Measurements from ENCODE around the gene TARDBP. TPM values are rescaled to one million over a fixed set of nuclear protein-coding genes. Genes with fewer than 3 reads are reported as not detected.

TARDBP gene
- total and polyA plus RNA-seq, 4 donors: 88.7 to 205 (median 122) TPM

DNA sequence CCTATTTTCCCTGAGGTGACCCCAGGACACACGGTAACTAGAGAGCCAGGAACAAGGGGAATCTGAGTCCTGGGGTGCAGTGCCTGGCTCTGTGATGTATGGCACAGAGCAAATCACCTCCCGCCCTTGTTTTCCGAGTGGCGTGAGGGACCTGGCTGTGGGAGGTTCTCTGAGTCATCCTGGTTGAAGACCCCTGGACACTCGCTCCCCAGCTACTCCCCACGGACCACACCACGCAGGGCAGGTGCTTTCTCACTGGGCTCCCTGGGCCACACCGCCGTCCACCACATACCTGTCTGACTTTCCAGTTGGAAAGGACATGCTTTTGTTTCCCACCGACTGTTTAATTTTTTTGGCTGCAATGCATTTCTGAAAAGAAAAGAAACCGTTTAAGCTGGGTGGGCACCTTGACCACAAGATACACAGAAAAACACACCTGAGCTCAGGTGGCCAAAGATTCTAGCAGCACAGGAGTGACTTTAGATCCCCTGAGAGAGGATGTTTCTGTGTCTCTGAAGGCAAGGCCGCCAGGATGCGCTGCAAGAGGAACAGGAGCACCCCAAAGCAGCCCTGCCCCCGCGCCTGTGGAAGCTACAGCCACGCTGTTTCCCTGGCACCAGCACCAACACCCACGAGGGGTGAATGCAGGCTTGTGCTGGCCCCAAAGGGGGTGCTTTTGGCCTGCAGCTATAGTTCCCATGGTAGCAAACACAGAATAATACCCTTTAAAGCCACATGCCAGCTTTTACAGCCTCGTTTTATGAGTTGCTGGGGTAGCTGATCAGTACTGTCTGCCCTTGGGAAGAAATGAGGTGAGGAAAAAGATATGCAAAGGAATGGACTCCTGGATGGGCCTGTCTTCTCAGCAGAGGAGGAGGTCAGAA lies 55.5 kb downstream of the TARDBP start:
- peaks cover 0 to 4% (median under 1%) of the 10 kb centered on the region in 4 donors for H3K9me3 ChIP-seq (ENCODE audit: control insufficient read depth in 4 of 4, insufficient read depth in 3 of 4, low read length in 3 of 4)
- H3K4me3 ChIP-seq: no peak overlapping the region
- DNase-seq: no peak
- no peak overlapping the region for H3K27ac ChIP-seq (ENCODE audit: low read depth in 1 of 2, low read length in 1 of 2)
- no peak for ATAC-seq (ENCODE audit: insufficient read depth, low FRiP score)
- 93 to 94% methylated on average over 18 of the region's 18 CpGs for WGBS, 2 donors
- peaks cover 38 to 60% (median 50%) of the 10 kb centered on the region in 4 donors for H3K36me3 ChIP-seq (ENCODE audit: control insufficient read depth in 4 of 4, insufficient read depth in 4 of 4, low read length in 4 of 4)
- H3K27me3 ChIP-seq (ENCODE audit: control insufficient read depth in 3 of 3, insufficient read depth in 3 of 3, low read length in 2 of 3): no peaks in the 10 kb centered on the region
- H3K9ac ChIP-seq (ENCODE audit: insufficient read depth in 1 of 2, low read length in 2 of 2): no peak overlapping the region
- H3K4me1 ChIP-seq (ENCODE audit: control insufficient read depth in 5 of 5, insufficient read depth in 5 of 5, low read length in 5 of 5): peaks cover 0 to 10% (median 0%) of the 10 kb centered on the region in 5 donors
- TF ChIP-seq, protein P1, sequence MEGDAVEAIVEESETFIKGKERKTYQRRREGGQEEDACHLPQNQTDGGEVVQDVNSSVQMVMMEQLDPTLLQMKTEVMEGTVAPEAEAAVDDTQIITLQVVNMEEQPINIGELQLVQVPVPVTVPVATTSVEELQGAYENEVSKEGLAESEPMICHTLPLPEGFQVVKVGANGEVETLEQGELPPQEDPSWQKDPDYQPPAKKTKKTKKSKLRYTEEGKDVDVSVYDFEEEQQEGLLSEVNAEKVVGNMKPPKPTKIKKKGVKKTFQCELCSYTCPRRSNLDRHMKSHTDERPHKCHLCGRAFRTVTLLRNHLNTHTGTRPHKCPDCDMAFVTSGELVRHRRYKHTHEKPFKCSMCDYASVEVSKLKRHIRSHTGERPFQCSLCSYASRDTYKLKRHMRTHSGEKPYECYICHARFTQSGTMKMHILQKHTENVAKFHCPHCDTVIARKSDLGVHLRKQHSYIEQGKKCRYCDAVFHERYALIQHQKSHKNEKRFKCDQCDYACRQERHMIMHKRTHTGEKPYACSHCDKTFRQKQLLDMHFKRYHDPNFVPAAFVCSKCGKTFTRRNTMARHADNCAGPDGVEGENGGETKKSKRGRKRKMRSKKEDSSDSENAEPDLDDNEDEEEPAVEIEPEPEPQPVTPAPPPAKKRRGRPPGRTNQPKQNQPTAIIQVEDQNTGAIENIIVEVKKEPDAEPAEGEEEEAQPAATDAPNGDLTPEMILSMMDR (IDR thresholded peaks at IDR 0.05; ENCODE audit: control extremely low read depth, extremely low read depth): no peak

DNA sequence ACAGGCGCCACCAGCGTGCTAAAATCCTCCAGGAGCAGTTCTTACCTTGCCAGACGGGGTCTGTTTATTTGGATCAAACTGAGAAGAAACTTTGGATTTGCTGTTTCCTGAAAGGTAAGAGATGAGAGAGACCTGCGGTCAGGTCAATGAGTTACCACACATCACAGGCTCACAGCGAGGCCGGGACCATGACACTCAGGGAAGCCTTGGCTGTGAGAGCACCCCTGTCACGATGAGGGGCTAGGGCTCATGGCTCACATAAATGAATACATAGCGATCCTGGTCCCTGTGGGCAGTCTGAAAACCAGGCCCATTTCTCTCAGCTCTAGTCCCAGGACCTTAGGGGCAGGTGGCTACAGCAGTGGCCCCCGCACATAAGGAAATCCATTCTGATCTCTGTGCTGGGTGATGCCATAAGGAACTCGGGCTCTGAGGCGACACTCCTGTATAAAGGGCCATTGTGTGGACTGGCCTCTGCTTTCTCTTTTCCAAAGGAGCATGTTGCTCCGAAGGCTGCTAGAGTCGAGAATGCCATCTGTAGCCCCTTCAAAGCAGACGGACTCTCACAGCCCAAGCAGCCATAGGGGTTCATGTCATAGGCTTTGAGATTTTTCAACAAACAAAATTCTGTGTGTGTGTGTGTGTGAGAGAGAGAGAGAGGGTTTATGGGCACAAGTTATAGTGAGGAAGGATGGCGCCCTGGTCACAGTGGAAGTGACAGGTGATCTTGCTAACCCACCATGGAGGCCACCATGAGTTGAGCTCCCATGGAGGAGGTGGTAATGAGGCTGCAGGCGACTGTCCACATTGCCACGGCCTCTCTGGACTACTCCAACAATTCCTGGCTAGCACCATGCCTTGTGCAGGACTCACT lies 56.4 kb downstream of the TARDBP start:
- WGBS, 2 donors: 95 to 96% methylated on average over 17 of the region's 17 CpGs
- no peak overlapping the region for H3K9ac ChIP-seq (ENCODE audit: insufficient read depth in 1 of 2, low read length in 2 of 2)
- H3K36me3 ChIP-seq (ENCODE audit: control insufficient read depth in 4 of 4, insufficient read depth in 4 of 4, low read length in 4 of 4): peaks cover 38 to 61% (median 51%) of the 10 kb centered on the region in 4 donors
- ATAC-seq (ENCODE audit: insufficient read depth, low FRiP score) (no peak), DNase-seq (no peak)
- H3K27ac ChIP-seq (ENCODE audit: low read depth in 1 of 2, low read length in 1 of 2): no peak overlapping the region
- H3K4me1 ChIP-seq (ENCODE audit: control insufficient read depth in 5 of 5, insufficient read depth in 5 of 5, low read length in 5 of 5): peaks cover 0 to 10% (median 0%) of the 10 kb centered on the region in 5 donors
- no peaks in the 10 kb centered on the region for H3K27me3 ChIP-seq (ENCODE audit: control insufficient read depth in 3 of 3, insufficient read depth in 3 of 3, low read length in 2 of 3)
- TF ChIP-seq, protein P1 (IDR thresholded peaks at IDR 0.05; ENCODE audit: control extremely low read depth, extremely low read depth): no peak
- H3K4me3 ChIP-seq: no peak overlapping the region
- H3K9me3 ChIP-seq (ENCODE audit: control insufficient read depth in 4 of 4, insufficient read depth in 3 of 4, low read length in 3 of 4): peaks cover 0 to 4% (median under 1%) of the 10 kb centered on the region in 4 donors

DNA sequence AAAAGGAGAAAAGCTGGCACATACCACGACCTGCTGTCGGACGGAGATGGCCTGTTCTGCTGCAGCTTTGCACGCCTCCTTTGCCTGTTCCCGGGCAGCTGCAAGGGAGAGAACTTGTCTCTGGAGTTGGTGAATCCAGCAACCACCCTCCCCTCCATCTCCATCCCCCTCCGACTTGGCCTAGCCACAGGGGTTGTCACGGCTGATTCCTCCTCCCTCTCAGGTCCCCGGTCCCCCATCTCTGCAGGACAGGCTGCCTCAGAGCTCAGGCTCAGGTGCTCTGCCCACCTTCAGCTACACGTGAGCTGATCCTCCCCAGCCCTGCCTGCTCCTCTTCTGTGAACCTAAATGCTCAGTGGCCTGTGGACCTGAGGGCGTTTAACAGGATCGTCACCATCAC lies 58.4 kb downstream of the TARDBP start:
- peaks cover 0 to 10% (median 0%) of the 10 kb centered on the region in 5 donors for H3K4me1 ChIP-seq (ENCODE audit: control insufficient read depth in 5 of 5, insufficient read depth in 5 of 5, low read length in 5 of 5)
- no peaks in the 10 kb centered on the region for H3K27me3 ChIP-seq (ENCODE audit: control insufficient read depth in 3 of 3, insufficient read depth in 3 of 3, low read length in 2 of 3)
- no peaks in the 10 kb centered on the region for H3K9me3 ChIP-seq (ENCODE audit: control insufficient read depth in 4 of 4, insufficient read depth in 3 of 4, low read length in 3 of 4)
- no peak overlapping the region for H3K9ac ChIP-seq (ENCODE audit: insufficient read depth in 1 of 2, low read length in 2 of 2)
- TF ChIP-seq, protein P1 (IDR thresholded peaks at IDR 0.05; ENCODE audit: control extremely low read depth, extremely low read depth): no peak
- WGBS, 2 donors: 92 to 93% methylated on average over 11 of the region's 11 CpGs
- H3K27ac ChIP-seq (ENCODE audit: low read depth in 1 of 2, low read length in 1 of 2): no peak overlapping the region
- ATAC-seq (ENCODE audit: insufficient read depth, low FRiP score) (no peak), DNase-seq (no peak)
- H3K36me3 ChIP-seq (ENCODE audit: control insufficient read depth in 4 of 4, insufficient read depth in 4 of 4, low read length in 4 of 4): peaks cover 42 to 66% (median 54%) of the 10 kb centered on the region in 4 donors
- H3K4me3 ChIP-seq: no peak overlapping the region

Data from lung (tissue), 12 donors.